HepG2 (cell line): ENCODE data around the gene TNFRSF18. TPM values are rescaled to one million over a fixed set of nuclear protein-coding genes. Genes with fewer than 3 reads are reported as not detected.

ENCODE experiments used
- ATAC-seq: fragments of 200-7000 bp; cut with Tn5 transposase; 3 replicates; pipeline ENCODE4 v1.9.1; 2020; ENCODE audit warnings: mild to moderate bottlenecking, moderate library complexity
- BruUV-seq: library from RNA; stranded (reverse); fragments of 400-500 nt; replicated peaks from 2 replicates; lab custom pipeline; 2021; lab: Mats Ljungman, UMichigan
- CTCF ChIA-PET: fragments of 300-600 bp; formaldehyde crosslinking; extraction: SDS; loops from one replicate; lab custom pipeline; 2021; ENCODE audit warnings: low total read pairs, inconsistent platforms, low intra/inter-chr PET ratio; lab: Yijun Ruan, JAX
- POLR2A ChIA-PET: fragments of 350-600 bp; sonication (Branson Sonifier 250); formaldehyde crosslinking; loops from one replicate; lab custom pipeline; 2020; ENCODE audit warnings: antibody characterized with exemption, inconsistent platforms; lab: Yijun Ruan, JAX
- DNase-seq: peaks from one replicate; pipeline ENCODE4 v3.0.0-alpha.2; 2015; ENCODE audit warnings: low spot score
- FAIRE-seq: peaks from 3 replicates; lab custom pipeline; 2011; peaks lifted over from hg19 to GRCh38; lab: Jason Lieb, UNC
- H2AFZ ChIP-seq: one replicate; pipeline ENCODE4 v1.6.1; 2011; ENCODE audit warnings: low read length, inconsistent platforms
- H3K27ac ChIP-seq: fragments of 300-600 bp; 3 replicates; pipeline ENCODE4 v1.8.0; 2011; ENCODE audit warnings: mixed run types, mild to moderate bottlenecking, mixed read lengths, low read length, inconsistent platforms; ENCODE audit not compliant: insufficient read depth; ENCODE audit errors: extremely low read length
- H3K27me3 ChIP-seq, 2 experiments: fragments of 200-600 bp in 1 of 2; 2 replicates in 1 of 2; 3 replicates in 1 of 2; pipeline versions ENCODE4 v1.6.0 to v1.8.0; 2011; ENCODE audit warnings: low read length in 2 of 2, mild to moderate bottlenecking in 2 of 2, moderate library complexity in 2 of 2, inconsistent platforms in 1 of 2; ENCODE audit not compliant: insufficient read depth in 2 of 2, control insufficient read depth in 1 of 2
- H3K36me3 ChIP-seq, 2 experiments: fragments of 200-600 bp in 1 of 2; replicated peaks in 1 of 2; 2 replicates in 1 of 2; 3 replicates in 1 of 2; pipeline versions ENCODE4 v1.5.1 to v1.8.0; 2011; ENCODE audit warnings: low read length in 2 of 2, inconsistent platforms in 1 of 2; ENCODE audit not compliant: insufficient read depth in 2 of 2, control insufficient read depth in 1 of 2
- H3K4me1 ChIP-seq: 2 replicates; pipeline ENCODE4 v1.5.1; 2012; ENCODE audit warnings: low read length, inconsistent platforms; ENCODE audit not compliant: insufficient read depth
- H3K4me2 ChIP-seq: 2 replicates; pipeline ENCODE4 v1.6.0; 2011; ENCODE audit warnings: low read depth, low read length, inconsistent platforms
- H3K4me3 ChIP-seq, 3 experiments: fragments of 200-600 bp in 1 of 3; sonication (generic), shearing (Covaris generic) in 1 of 3; replicated peaks in 1 of 3; 2 replicates each; pipeline ENCODE4 v1.5.1; 2011 to 2016; ENCODE audit warnings: low read length in 3 of 3, inconsistent platforms in 2 of 3, low read depth in 2 of 3, mild to moderate bottlenecking in 2 of 3, control low read depth in 1 of 3, mixed read lengths in 1 of 3; ENCODE audit not compliant: insufficient read depth in 1 of 3
- H3K79me2 ChIP-seq: one replicate; pipeline ENCODE4 v1.6.1; 2011; ENCODE audit warnings: low read length, inconsistent platforms; ENCODE audit not compliant: insufficient read depth
- H3K9ac ChIP-seq: 2 replicates; pipeline ENCODE4 v1.6.0; 2011; ENCODE audit warnings: mild to moderate bottlenecking, low read depth, low read length, inconsistent platforms; ENCODE audit not compliant: insufficient read depth
- H3K9me3 ChIP-seq: 2 replicates; pipeline ENCODE4 v1.5.1; 2012; ENCODE audit warnings: mild to moderate bottlenecking, low read length
- H4K20me1 ChIP-seq: 2 replicates; pipeline ENCODE4 v1.6.0; 2011; ENCODE audit warnings: inconsistent platforms, mild to moderate bottlenecking, low read length, moderate library complexity; ENCODE audit not compliant: insufficient read depth
- ARID5B ChIP-seq: IDR thresholded peaks from 2 replicates; pipeline ENCODE4 v1.4.0; 2020; ENCODE audit warnings: mild to moderate bottlenecking, missing genetic modification reagents
- ELF1 ChIP-seq: sonication (generic); formaldehyde crosslinking; IDR thresholded peaks from 2 replicates; pipeline ENCODE4 v1.4.0; 2020; ENCODE audit warnings: missing genetic modification reagents
- FIP1L1 ChIP-seq: fragments of 200-400 bp; formaldehyde crosslinking; IDR thresholded peaks from 2 replicates; pipeline ENCODE4 v1.6.1; 2018; ENCODE audit warnings: low read depth, mild to moderate bottlenecking, low read length, moderate library complexity, borderline replicate concordance; ENCODE audit not compliant: insufficient read depth
- HMG20B ChIP-seq: conservative IDR thresholded peaks from 2 replicates; pipeline ENCODE4 v1.6.1; 2016; ENCODE audit warnings: missing genetic modification reagents, missing compliant biosample characterization
- IKZF4 ChIP-seq: sonication (generic); formaldehyde crosslinking; IDR thresholded peaks from 2 replicates; pipeline ENCODE4 v1.5.1; 2020; ENCODE audit warnings: borderline replicate concordance, mild to moderate bottlenecking, low read depth, missing genetic modification reagents; ENCODE audit errors: not compliant biosample characterization
- JUN ChIP-seq: sonication (generic); formaldehyde crosslinking; IDR thresholded peaks from 2 replicates; pipeline ENCODE4 v1.4.0; 2020; ENCODE audit warnings: mild to moderate bottlenecking, missing genetic modification reagents
- KLF6 ChIP-seq: IDR thresholded peaks from 2 replicates; pipeline ENCODE4 v1.8.0; 2016; ENCODE audit warnings: missing biosample characterization, missing genetic modification reagents
- NONO ChIP-seq, 2 experiments: fragments of 450-650 bp in 1 of 2; sonication (generic) in 1 of 2; formaldehyde crosslinking in 1 of 2; IDR thresholded peaks in 1 of 2; conservative IDR thresholded peaks in 1 of 2; 2 replicates each; pipeline versions ENCODE4 v1.6.1 to v1.8.0; 2017 to 2022; ENCODE audit warnings: mild to moderate bottlenecking in 1 of 2, missing genetic modification reagents in 1 of 2, moderate library complexity in 1 of 2
- TGIF2 ChIP-seq: IDR thresholded peaks from 2 replicates; pipeline ENCODE4 v1.6.1; 2016; ENCODE audit warnings: control low read depth, missing compliant biosample characterization
- ZBTB7B ChIP-seq: sonication (generic); formaldehyde crosslinking; IDR thresholded peaks from 2 replicates; pipeline ENCODE4 v1.4.0; 2020; ENCODE audit warnings: missing genetic modification reagents
- ZNF10 ChIP-seq: sonication (generic); formaldehyde crosslinking; IDR thresholded peaks from 2 replicates; pipeline ENCODE4 v1.4.0; 2020; ENCODE audit warnings: mild to moderate bottlenecking, low read depth, missing genetic modification reagents, borderline replicate concordance
- ZNF282 ChIP-seq: fragments of 450-650 bp; IDR thresholded peaks from 2 replicates; pipeline ENCODE4 v1.6.1; 2018; ENCODE audit not compliant: partially characterized antibody
- ZNF569 ChIP-seq: sonication (generic); formaldehyde crosslinking; IDR thresholded peaks from 2 replicates; pipeline ENCODE4 v1.5.0; 2020; ENCODE audit warnings: mild to moderate bottlenecking, missing genetic modification reagents, moderate library complexity, borderline replicate concordance
- ZNF678 ChIP-seq: sonication (generic); formaldehyde crosslinking; IDR thresholded peaks from 2 replicates; pipeline ENCODE4 v1.4.0; 2020; ENCODE audit warnings: mild to moderate bottlenecking, missing genetic modification reagents
- ZNF790 ChIP-seq: sonication (generic); formaldehyde crosslinking; IDR thresholded peaks from 2 replicates; pipeline ENCODE4 v1.8.0; 2022; ENCODE audit warnings: missing genetic modification reagents, mild to moderate bottlenecking, borderline replicate concordance
- WGBS: methylation state at CpG from one replicate; pipeline ENCODE4 v1.1.6; 2017; ENCODE audit warnings: low lambda C conversion rate; 5-methylcytosine and 5-hydroxymethylcytosine counted together
- in situ Hi-C: cut with HindIII; loops from 2 replicates; pipeline ENCODE4 v1.10.0; 2017; ENCODE audit warnings: low pct_unique_long_range_greater_than_20kb; ENCODE audit not compliant: extremely low pct_ligation_motif_present
- intact Hi-C: fragments of 100-400 bp; cut with micrococcal nuclease; formaldehyde crosslinking; loops from one replicate; pipeline ENCODE4 v1.10.0; 2022; ENCODE audit not compliant: unreplicated experiment
- polyA plus RNA-seq, 8 experiments: library from polyadenylated mRNA; depleted of rRNA in 3 of 8; stranded (reverse) in 7 of 8; unstranded in 1 of 8; fragments of >200 nt; fragmentation: Illumina TruSeq in 4 of 8; extraction: Trizol in 4 of 8; gene quantifications; 2 replicates each; pipeline versions ENCODE4 v1.2.1 to v1.2.3, GENCODE V29; 2011 to 2016; ENCODE audit warnings: low read depth in 4 of 8, missing spikeins in 1 of 8, mixed read lengths in 1 of 8; ENCODE audit not compliant: insufficient read depth in 1 of 8
- total RNA-seq, 5 experiments: library from RNA; depleted of rRNA; stranded (reverse); fragments of >200 nt; fragmentation: Illumina TruSeq; extraction: Trizol; gene quantifications; 2 replicates each; pipeline ENCODE4 v1.2.3, GENCODE V29; 2016; ENCODE audit warnings: low read depth in 1 of 5
- TF ChIP-seq, protein P1 (sequence below), 2 experiments: sonication (generic) in 1 of 2; formaldehyde crosslinking in 1 of 2; IDR thresholded peaks; 2 replicates each; pipeline versions ENCODE4 v1.5.1 to v1.6.1; 2011 to 2020; ENCODE audit warnings: borderline replicate concordance in 1 of 2, low read depth in 1 of 2, low read length in 1 of 2, mild to moderate bottlenecking in 1 of 2, missing genetic modification reagents in 1 of 2, moderate library complexity in 1 of 2
- TF ChIP-seq, protein P2 (sequence below): sonication (generic); formaldehyde crosslinking; IDR thresholded peaks from 2 replicates; pipeline ENCODE4 v1.8.0; 2022; ENCODE audit warnings: missing genetic modification reagents, mild to moderate bottlenecking, moderate library complexity, borderline replicate concordance

The TNFRSF18 gene
- total and polyA plus RNA-seq, 2 of the 13 experiments (the other 11 are each of a cell fraction or from before 2014, with no cell fraction given), result not detected

GRCh38 chr1:1194723-1195122 lies 11.7 kb downstream of the TNFRSF18 start:
- DNase-seq, result no peak
- Histone ChIP-seq H3K9ac (no peak overlapping the region), H3K4me3 (no peak overlapping the region), H3K27me3 (peaks cover 12 to 19% of the 10 kb centered on the region in 2 experiments; a peak in 4 of 5 replicates), H3K79me2 (no peaks in the 10 kb centered on the region), H3K4me2 (no peak overlapping the region), H3K9me3 (peaks cover 11% of the 10 kb centered on the region), H3K36me3 (no peaks in the 10 kb centered on the region), H4K20me1 (no peaks in the 10 kb centered on the region), H2AFZ (no peak overlapping the region), H3K27ac (no peak overlapping the region), H3K4me1 (peaks cover 10% of the 10 kb centered on the region)
- ChIA-PET CTCF (no interaction called here), POLR2A (no interaction called here)
- intact Hi-C loops (no loop called here), in situ Hi-C loops (no loop called here)
- BruUV-seq, result no TSS peak
- no peak for ATAC-seq
- WGBS, result 2% methylated on average over 3 of the region's 3 CpGs
- no peak for FAIRE-seq
- TF ChIP-seq ZBTB7B (CRISPR knock-in tag) (no peak), ELF1 (CRISPR knock-in tag) (no peak), ZNF10 (no peak), ZNF569 (CRISPR knock-in tag) (no peak), KLF6 (CRISPR knock-in tag) (no peak), ZNF790 (CRISPR knock-in tag) (no peak), ARID5B (CRISPR knock-in tag) (no peak), TGIF2 (CRISPR knock-in tag) (no peak), NONO (IDR thresholded peaks at IDR 0.05) (no peak), NONO (CRISPR knock-in tag; conservative IDR thresholded peaks at IDR 0.05) (no peak), HMG20B (CRISPR knock-in tag) (no peak), FIP1L1 (no peak), JUN (no peak), ZNF282 (no peak), ZNF678 (no peak), IKZF4 (no peak)
- TF ChIP-seq, protein P1, sequence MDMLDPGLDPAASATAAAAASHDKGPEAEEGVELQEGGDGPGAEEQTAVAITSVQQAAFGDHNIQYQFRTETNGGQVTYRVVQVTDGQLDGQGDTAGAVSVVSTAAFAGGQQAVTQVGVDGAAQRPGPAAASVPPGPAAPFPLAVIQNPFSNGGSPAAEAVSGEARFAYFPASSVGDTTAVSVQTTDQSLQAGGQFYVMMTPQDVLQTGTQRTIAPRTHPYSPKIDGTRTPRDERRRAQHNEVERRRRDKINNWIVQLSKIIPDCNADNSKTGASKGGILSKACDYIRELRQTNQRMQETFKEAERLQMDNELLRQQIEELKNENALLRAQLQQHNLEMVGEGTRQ (IDR thresholded peaks at IDR 0.05; ENCODE audit: low read depth, low read length), result no peak
- TF ChIP-seq, protein P1 (CRISPR knock-in tag; IDR thresholded peaks at IDR 0.05; ENCODE audit: borderline replicate concordance), result no peak
- TF ChIP-seq, protein P2, sequence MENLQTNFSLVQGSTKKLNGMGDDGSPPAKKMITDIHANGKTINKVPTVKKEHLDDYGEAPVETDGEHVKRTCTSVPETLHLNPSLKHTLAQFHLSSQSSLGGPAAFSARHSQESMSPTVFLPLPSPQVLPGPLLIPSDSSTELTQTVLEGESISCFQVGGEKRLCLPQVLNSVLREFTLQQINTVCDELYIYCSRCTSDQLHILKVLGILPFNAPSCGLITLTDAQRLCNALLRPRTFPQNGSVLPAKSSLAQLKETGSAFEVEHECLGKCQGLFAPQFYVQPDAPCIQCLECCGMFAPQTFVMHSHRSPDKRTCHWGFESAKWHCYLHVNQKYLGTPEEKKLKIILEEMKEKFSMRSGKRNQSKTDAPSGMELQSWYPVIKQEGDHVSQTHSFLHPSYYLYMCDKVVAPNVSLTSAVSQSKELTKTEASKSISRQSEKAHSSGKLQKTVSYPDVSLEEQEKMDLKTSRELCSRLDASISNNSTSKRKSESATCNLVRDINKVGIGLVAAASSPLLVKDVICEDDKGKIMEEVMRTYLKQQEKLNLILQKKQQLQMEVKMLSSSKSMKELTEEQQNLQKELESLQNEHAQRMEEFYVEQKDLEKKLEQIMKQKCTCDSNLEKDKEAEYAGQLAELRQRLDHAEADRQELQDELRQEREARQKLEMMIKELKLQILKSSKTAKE, result no peak
